GM12865 (cell line): ENCODE data around the gene FEM1B.
A peak's percentile ranks its signal among the peaks of the same experiment; 100 is the strongest.

ENCODE experiments used
- DNase-seq: peaks from one replicate; pipeline ENCODE4 v3.0.0; 2010; ENCODE audit warnings: low read depth
- H3K4me3 ChIP-seq: 2 replicates; pipeline ENCODE4 v1.5.1; 2011; ENCODE audit warnings: mild to moderate bottlenecking, low read depth, low read length, control low read depth
- TF ChIP-seq, protein P1 (sequence below): IDR thresholded peaks from 2 replicates; pipeline ENCODE4 v1.5.1; 2011; ENCODE audit warnings: low read length, control low read depth, low read depth, inconsistent platforms; ENCODE audit not compliant: insufficient read depth; ENCODE audit errors: missing control alignments

FEM1B gene

GRCh38 chr15:68241088-68241935 is 36.2 kb upstream of the FEM1B start:
- DNase-seq = no peak
- H3K4me3 ChIP-seq = no peak overlapping the region
- TF ChIP-seq, protein P1, sequence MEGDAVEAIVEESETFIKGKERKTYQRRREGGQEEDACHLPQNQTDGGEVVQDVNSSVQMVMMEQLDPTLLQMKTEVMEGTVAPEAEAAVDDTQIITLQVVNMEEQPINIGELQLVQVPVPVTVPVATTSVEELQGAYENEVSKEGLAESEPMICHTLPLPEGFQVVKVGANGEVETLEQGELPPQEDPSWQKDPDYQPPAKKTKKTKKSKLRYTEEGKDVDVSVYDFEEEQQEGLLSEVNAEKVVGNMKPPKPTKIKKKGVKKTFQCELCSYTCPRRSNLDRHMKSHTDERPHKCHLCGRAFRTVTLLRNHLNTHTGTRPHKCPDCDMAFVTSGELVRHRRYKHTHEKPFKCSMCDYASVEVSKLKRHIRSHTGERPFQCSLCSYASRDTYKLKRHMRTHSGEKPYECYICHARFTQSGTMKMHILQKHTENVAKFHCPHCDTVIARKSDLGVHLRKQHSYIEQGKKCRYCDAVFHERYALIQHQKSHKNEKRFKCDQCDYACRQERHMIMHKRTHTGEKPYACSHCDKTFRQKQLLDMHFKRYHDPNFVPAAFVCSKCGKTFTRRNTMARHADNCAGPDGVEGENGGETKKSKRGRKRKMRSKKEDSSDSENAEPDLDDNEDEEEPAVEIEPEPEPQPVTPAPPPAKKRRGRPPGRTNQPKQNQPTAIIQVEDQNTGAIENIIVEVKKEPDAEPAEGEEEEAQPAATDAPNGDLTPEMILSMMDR = no peak

DNA sequence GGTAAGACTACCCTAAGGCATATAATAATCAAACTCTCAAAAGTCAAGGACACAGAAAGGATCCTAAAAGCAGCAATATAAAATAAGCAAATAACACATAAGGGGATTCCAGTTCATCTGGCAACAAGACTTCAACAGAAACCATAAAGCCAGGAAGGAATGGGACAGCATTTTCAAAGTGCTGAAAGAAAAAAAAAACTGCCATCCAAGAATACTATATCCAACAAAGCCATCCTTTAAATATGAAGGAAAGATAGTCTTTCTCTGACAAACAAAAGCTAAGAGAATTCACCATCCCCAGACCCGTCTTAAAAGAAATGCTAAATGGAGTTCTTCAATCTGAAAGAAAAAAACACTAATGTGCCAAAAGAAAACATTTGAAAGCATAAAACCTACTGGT is 33.3 kb upstream of the FEM1B start:
- no peak overlapping the region for H3K4me3 ChIP-seq
- no peak for DNase-seq
- TF ChIP-seq, protein P1 = no peak

GRCh38 chr15:68249058-68249713 is 28.4 kb upstream of the FEM1B start:
- DNase-seq = no peak
- H3K4me3 ChIP-seq = no peak overlapping the region
- TF ChIP-seq, protein P1 = no peak

- TF ChIP-seq, protein P1 = peak; percentile 79
- H3K4me3 ChIP-seq = no peak overlapping the region
- peak; percentile 81 for DNase-seq
Observed at GRCh38 chr15:68252925-68253534, 24.5 kb upstream of the FEM1B start.

DNA sequence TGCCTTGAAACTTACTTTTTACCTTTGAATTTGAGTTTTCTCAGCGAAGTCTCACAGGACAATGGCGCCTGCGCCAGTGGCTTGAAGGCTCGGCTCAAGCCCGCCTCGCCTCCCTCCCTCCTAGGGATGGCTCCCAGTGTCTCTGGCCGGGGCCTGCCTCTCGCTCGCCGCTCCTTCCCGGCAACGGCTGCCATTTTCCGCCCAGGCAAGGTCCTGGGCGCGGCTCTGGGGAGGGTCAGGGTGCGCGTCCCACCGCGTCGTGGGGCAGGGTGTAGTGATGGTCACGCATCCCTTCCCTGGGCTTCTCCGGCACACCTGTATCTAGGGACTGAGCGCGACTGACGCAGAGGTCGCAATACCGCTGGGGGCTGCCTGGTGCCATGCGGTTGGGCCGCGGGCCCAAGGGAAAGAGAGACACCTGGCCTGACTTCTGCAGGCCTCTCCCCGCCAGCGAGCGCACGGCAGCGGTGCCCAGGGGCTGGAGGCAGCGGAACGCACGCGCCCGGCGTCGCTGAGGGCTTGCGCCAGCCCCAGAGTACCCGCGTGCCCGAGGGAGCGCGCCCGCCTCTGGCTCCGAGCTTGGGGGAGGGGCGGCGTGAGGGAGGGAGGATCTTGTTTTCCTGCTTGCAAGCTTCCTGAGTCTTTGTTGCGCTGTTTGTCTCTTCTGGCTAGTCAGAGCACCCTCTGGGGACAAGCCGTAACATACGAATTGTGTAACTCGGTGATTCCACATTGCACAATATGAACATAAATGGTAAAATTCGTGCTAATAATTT is 20.7 kb upstream of the FEM1B start:
- peak; percentile 78 for DNase-seq
- TF ChIP-seq, protein P1 = no peak
- peak overlapping the region; percentile 61 for H3K4me3 ChIP-seq

- no peak overlapping the region for H3K4me3 ChIP-seq
- DNase-seq = no peak
- TF ChIP-seq, protein P1 = no peak
Observed at GRCh38 chr15:68258692-68259091, 18.9 kb upstream of the FEM1B start.
